ENCODE results near the gene DHX35. TPM values are rescaled to one million over a fixed set of nuclear protein-coding genes. Genes with fewer than 3 reads are reported as not detected.

DHX35 gene
- polyA plus RNA-seq, 3 donors = 15.2 to 17.0 (median 16.2) TPM

- peak; percentile 48 to 57 (median 51) for DNase-seq (ENCODE audit: low read depth in 3 of 3, low spot score in 2 of 3)
Observed at GRCh38 chr20:39049684-39050554, 87.8 kb downstream of the DHX35 start.

GRCh38 chr20:39050555-39050902, 88.4 kb downstream of the DHX35 start:
- DNase-seq (ENCODE audit: low read depth in 3 of 3, low spot score in 2 of 3) = no peak

- no peak for DNase-seq (ENCODE audit: low read depth in 3 of 3, low spot score in 2 of 3)
Observed at GRCh38 chr20:39052676-39053075, 90.5 kb downstream of the DHX35 start.

GRCh38 chr20:39057143-39057542, 95.0 kb downstream of the DHX35 start:
- DNase-seq (ENCODE audit: low read depth in 3 of 3, low spot score in 2 of 3) = no peak

GRCh38 chr20:39057911-39058310, 95.8 kb downstream of the DHX35 start:
- no peak for DNase-seq (ENCODE audit: low read depth in 3 of 3, low spot score in 2 of 3)

- no peak for DNase-seq (ENCODE audit: low read depth in 3 of 3, low spot score in 2 of 3)
Observed at GRCh38 chr20:39059036-39059435, 96.9 kb downstream of the DHX35 start.

- DNase-seq (ENCODE audit: low read depth in 3 of 3, low spot score in 2 of 3) = no peak
Observed at GRCh38 chr20:39066471-39067242, 104.5 kb downstream of the DHX35 start.

- DNase-seq (ENCODE audit: low read depth in 3 of 3, low spot score in 2 of 3) = no peak
Observed at GRCh38 chr20:39067526-39068216, 105.5 kb downstream of the DHX35 start.

GRCh38 chr20:39069976-39070375, 107.8 kb downstream of the DHX35 start:
- DNase-seq (ENCODE audit: low read depth in 3 of 3, low spot score in 2 of 3) = no peak

- DNase-seq (ENCODE audit: low read depth in 3 of 3, low spot score in 2 of 3) = no peak
Observed at GRCh38 chr20:39070484-39071231, 108.5 kb downstream of the DHX35 start.

- DNase-seq (ENCODE audit: low read depth in 3 of 3, low spot score in 2 of 3) = no peak
Observed at GRCh38 chr20:39072132-39072531, 110.0 kb downstream of the DHX35 start.

- DNase-seq (ENCODE audit: low read depth in 3 of 3, low spot score in 2 of 3) = no peak
Observed at GRCh38 chr20:39072653-39073052, 110.5 kb downstream of the DHX35 start.

GRCh38 chr20:39075731-39076130, 113.6 kb downstream of the DHX35 start:
- no peak for DNase-seq (ENCODE audit: low read depth in 3 of 3, low spot score in 2 of 3)

- DNase-seq (ENCODE audit: low read depth in 3 of 3, low spot score in 2 of 3) = no peak
Observed at GRCh38 chr20:39076958-39077357, 114.8 kb downstream of the DHX35 start.

GRCh38 chr20:39080326-39080725, 118.2 kb downstream of the DHX35 start:
- no peak for DNase-seq (ENCODE audit: low read depth in 3 of 3, low spot score in 2 of 3)

- peak; percentile 36 to 63 (median 56) for DNase-seq (ENCODE audit: low read depth in 3 of 3, low spot score in 2 of 3)
Observed at GRCh38 chr20:39081255-39081654, 119.1 kb downstream of the DHX35 start.

- DNase-seq (ENCODE audit: low read depth in 3 of 3, low spot score in 2 of 3) = no peak
Observed at GRCh38 chr20:39082622-39083398, 120.7 kb downstream of the DHX35 start.

GRCh38 chr20:39083761-39084160, 121.6 kb downstream of the DHX35 start:
- no peak for DNase-seq (ENCODE audit: low read depth in 3 of 3, low spot score in 2 of 3)

GRCh38 chr20:39089029-39089428, 126.9 kb downstream of the DHX35 start:
- no peak for DNase-seq (ENCODE audit: low read depth in 3 of 3, low spot score in 2 of 3)
